B cell (primary cell): ENCODE data around the gene COPZ1. TPM values are rescaled to one million over a fixed set of nuclear protein-coding genes. Genes with fewer than 3 reads are reported as not detected.
A peak's percentile ranks its signal among the peaks of the same experiment; 100 is the strongest.

ENCODE experiments used
- ATAC-seq: fragments of 200-7000 bp; cut with Tn5 transposase; one replicate; pipeline ENCODE4 v1.10.0; 2021; ENCODE audit warnings: low read depth, mild to moderate bottlenecking, moderate number of reproducible peaks, moderate library complexity
- CTCF ChIA-PET: fragments of 350-600 bp; sonication (Branson Sonifier 250); formaldehyde crosslinking; loops from one replicate; lab custom pipeline; 2021; ENCODE audit warnings: antibody characterized with exemption, inconsistent platforms; lab: Charles Lee
- POLR2A ChIA-PET: fragments of 350-600 bp; sonication (Branson Sonifier 250); formaldehyde crosslinking; loops from one replicate; lab custom pipeline; 2021; ENCODE audit warnings: antibody characterized with exemption; lab: Charles Lee
- DNase-seq: peaks from one replicate; pipeline ENCODE4 v3.0.0; 2013
- H2AFZ ChIP-seq: 2 replicates; pipeline ENCODE4 v1.6.1; 2012; ENCODE audit warnings: mild to moderate bottlenecking, low read depth, low read length; ENCODE audit not compliant: insufficient read depth, poor library complexity, severe bottlenecking
- H3K27ac ChIP-seq, 2 donors: 1 replicate in 1 of 2; 2 replicates in 1 of 2; pipeline ENCODE4 v1.5.1; 2012 to 2013; ENCODE audit warnings: low read length in 2 of 2, mild to moderate bottlenecking in 2 of 2, moderate library complexity in 1 of 2
- H3K27me3 ChIP-seq, 4 experiments: fragments of 200-600 bp in 1 of 4; sonication (generic) in 1 of 4; replicated peaks in 1 of 4; 1 replicate in 2 of 4; 2 replicates in 2 of 4; pipeline versions ENCODE4 v1.6.1 to v1.7.0; 2013 to 2016; ENCODE audit warnings: low read length in 3 of 4, mild to moderate bottlenecking in 2 of 4, mixed read lengths in 1 of 4, moderate library complexity in 1 of 4; ENCODE audit not compliant: insufficient read depth in 4 of 4, control insufficient read depth in 3 of 4; ENCODE audit errors: control extremely low read depth in 1 of 4
- H3K36me3 ChIP-seq, 2 experiments: replicated peaks in 1 of 2; 1 replicate in 1 of 2; 2 replicates in 1 of 2; pipeline versions ENCODE4 v1.6.1 to v1.7.1; 2013; ENCODE audit warnings: low read length in 1 of 2; ENCODE audit not compliant: insufficient read depth in 2 of 2, control insufficient read depth in 1 of 2; ENCODE audit errors: control extremely low read depth in 1 of 2, extremely low read depth in 1 of 2
- H3K4me1 ChIP-seq, 2 donors: fragments of 200-600 bp in 1 of 2; sonication (generic) in 1 of 2; 1 replicate in 1 of 2; 2 replicates in 1 of 2; pipeline versions ENCODE4 v1.5.1 to v1.6.1; 2013 to 2017; ENCODE audit warnings: low read length in 2 of 2; ENCODE audit not compliant: control insufficient read depth in 2 of 2, insufficient read depth in 2 of 2
- H3K4me2 ChIP-seq: replicated peaks from 2 replicates; pipeline ENCODE3; 2012; ENCODE audit warnings: mild to moderate bottlenecking, low read depth, low read length; ENCODE audit not compliant: poor library complexity, severe bottlenecking
- H3K4me3 ChIP-seq, 5 experiments: fragments of 200-600 bp in 1 of 5; sonication (generic) in 1 of 5; 1 replicate in 3 of 5; 2 replicates in 2 of 5; pipeline versions ENCODE4 v1.5.1 to v1.7.0; 2011 to 2016; ENCODE audit warnings: low read length in 4 of 5, mild to moderate bottlenecking in 4 of 5, low read depth in 2 of 5, control low read depth in 1 of 5, moderate library complexity in 1 of 5; ENCODE audit not compliant: insufficient read depth in 1 of 5; ENCODE audit errors: control extremely low read depth in 1 of 5, extremely low read depth in 1 of 5
- H3K79me2 ChIP-seq: fragments of 200-600 bp; sonication (generic); one replicate; pipeline ENCODE4 v1.6.0; 2016; ENCODE audit warnings: low read length; ENCODE audit not compliant: control insufficient read depth, insufficient read depth
- H3K9ac ChIP-seq: fragments of 200-600 bp; sonication (generic); 2 replicates; pipeline ENCODE4 v1.6.1; 2017; ENCODE audit warnings: mild to moderate bottlenecking, low read length, moderate library complexity
- H3K9me3 ChIP-seq, 3 donors: one replicate each; pipeline versions ENCODE4 v1.6.1 to v1.7.1; 2013; ENCODE audit warnings: low read length in 2 of 3; ENCODE audit not compliant: control insufficient read depth in 2 of 3, insufficient read depth in 1 of 3; ENCODE audit errors: control extremely low read depth in 1 of 3
- H4K20me1 ChIP-seq: 2 replicates; pipeline ENCODE4 v1.6.0; 2012; ENCODE audit warnings: mild to moderate bottlenecking, low read length; ENCODE audit not compliant: insufficient read depth, control insufficient read depth, poor library complexity, severe bottlenecking
- H3K27ac Mint-ChIP-seq: one replicate; pipeline ENCODE4 v1.8.0; 2021; ENCODE audit warnings: mixed read lengths
- H3K27me3 Mint-ChIP-seq: one replicate; pipeline ENCODE4 v1.8.0; 2021; ENCODE audit warnings: mixed read lengths
- H3K4me1 Mint-ChIP-seq: one replicate; pipeline ENCODE4 v1.8.0; 2021; ENCODE audit warnings: mixed read lengths
- H3K4me3 Mint-ChIP-seq: one replicate; pipeline ENCODE4 v1.8.0; 2021; ENCODE audit warnings: mixed read lengths
- H3K9me3 Mint-ChIP-seq: one replicate; pipeline ENCODE4 v1.8.0; 2022; ENCODE audit warnings: mixed read lengths; ENCODE audit not compliant: insufficient read depth
- CTCF ChIP-seq: fragments of 200-600 bp; IDR thresholded peaks from one replicate; pipeline ENCODE4 v1.8.0; 2022; ENCODE audit warnings: antibody characterized with exemption, mild to moderate bottlenecking
- EZH2 ChIP-seq: IDR thresholded peaks from 2 replicates; pipeline ENCODE4 v1.6.1; 2012; ENCODE audit warnings: borderline replicate concordance, low read depth, mild to moderate bottlenecking, moderate library complexity, low read length; ENCODE audit not compliant: insufficient read depth, poor library complexity, severe bottlenecking
- WGBS: methylation state at CpG from one replicate; pipeline ENCODE4 v1.1.5; 2013; ENCODE audit warnings: missing lambda C conversion rate; ENCODE audit not compliant: insufficient coverage; 5-methylcytosine and 5-hydroxymethylcytosine counted together
- intact Hi-C: fragments of 100-400 bp; cut with micrococcal nuclease; formaldehyde crosslinking; loops from one replicate; pipeline ENCODE4 v1.10.0; 2022
- polyA plus RNA-seq: library from polyadenylated mRNA; depleted of rRNA; stranded (reverse); fragments of >200 nt; gene quantifications from 2 replicates; pipeline ENCODE4 v1.2.3, GENCODE V29; 2012
- total RNA-seq, 2 donors: library from RNA; stranded (reverse); fragments of 120-200 nt in 1 of 2; gene quantifications; 1 replicate in 1 of 2; 2 replicates in 1 of 2; pipeline versions ENCODE4 v1.2.3 to v1.2.4, GENCODE V29; 2013 to 2022

The COPZ1 gene
- total and polyA plus RNA-seq, 2 donors (not counting 1 experiment from before 2014, with no cell fraction given): 54.9 to 72.1 TPM

GRCh38 chr12:54379398-54380201 lies 54.7 kb downstream of the COPZ1 start:
- H3K27ac ChIP-seq: no peak overlapping the region
- peaks cover 0 to 28% of the 10 kb centered on the region in 2 experiments for H3K36me3 ChIP-seq
- H3K9me3 Mint-ChIP-seq: no peaks in the 10 kb centered on the region
- peak overlapping the region; percentile 30 for H3K9ac ChIP-seq
- POLR2A ChIA-PET: interaction anchor here (0.5 kb wide), 1 partner anchor 168 kb away, joined by 3 read pairs; no protein-coding TSS in a partner anchor
- CTCF ChIA-PET: interaction anchor here (0.6 to 5.0 kb wide), 34 partner anchors 8 to 392 kb away, joined by 3 to 49 read pairs (median 4); partner anchors contain the start of genes COPZ1, HNRNPA1 and NCKAP1L
- H3K4me1 ChIP-seq: peaks cover 26 to 45% of the 10 kb centered on the region in 2 donors
- TF ChIP-seq EZH2 (no peak), CTCF (peak; percentile 100)
- H3K4me3 ChIP-seq: peak overlapping the region in 3 of 5 experiments; percentile 11 to 43 (median 40)
- peaks cover 35% of the 10 kb centered on the region for H3K79me2 ChIP-seq
- peaks cover 35% of the 10 kb centered on the region for H3K4me1 Mint-ChIP-seq
- peak overlapping the region; percentile 62 for H3K27ac Mint-ChIP-seq
- intact Hi-C loops: loop anchor here (1.0 kb wide), 1 partner anchor 11 kb away; no protein-coding TSS in a partner anchor
- no peaks in the 10 kb centered on the region for H3K9me3 ChIP-seq
- peak overlapping the region; percentile 68 for H3K4me2 ChIP-seq
- DNase-seq: peak; percentile 88
- no peaks in the 10 kb centered on the region for H3K27me3 Mint-ChIP-seq
- 31% methylated on average over 17 of the region's 19 CpGs for WGBS
- H3K4me3 Mint-ChIP-seq: peak overlapping the region; percentile 77
- H3K27me3 ChIP-seq: no peaks in the 10 kb centered on the region
- ATAC-seq: peak; percentile 90
- peaks cover 8% of the 10 kb centered on the region for H4K20me1 ChIP-seq
- peak overlapping the region; percentile 69 for H2AFZ ChIP-seq
